BJ (cell line): ENCODE data around the gene NALCN. TPM values are rescaled to one million over a fixed set of nuclear protein-coding genes. Genes with fewer than 3 reads are reported as not detected.

Experiments used
- CTCF ChIA-PET: fragments of 350-600 bp; formaldehyde crosslinking; extraction: SDS; loops from one replicate; lab custom pipeline; 2021; ENCODE audit warnings: antibody characterized with exemption, inconsistent platforms; lab: Yijun Ruan, JAX
- POLR2A ChIA-PET: fragments of 300-600 bp; sonication (Branson Sonifier 250); formaldehyde crosslinking; extraction: SDS; loops from one replicate; lab custom pipeline; 2021; ENCODE audit warnings: antibody characterized with exemption; lab: Charles Lee
- DNase-seq: peaks from one replicate; pipeline ENCODE4 v3.0.0-alpha.2; 2011; ENCODE audit warnings: low read depth
- H3K27me3 ChIP-seq: 2 replicates; pipeline ENCODE4 v1.6.0; 2011; ENCODE audit warnings: low read length; ENCODE audit not compliant: control insufficient read depth, insufficient read depth
- H3K36me3 ChIP-seq: 2 replicates; pipeline ENCODE4 v1.5.1; 2011; ENCODE audit warnings: low read length; ENCODE audit not compliant: control insufficient read depth, insufficient read depth
- H3K4me3 ChIP-seq: 2 replicates; pipeline ENCODE4 v1.5.1; 2011; ENCODE audit warnings: low read depth, mild to moderate bottlenecking, control low read depth, low read length
- CTCF ChIP-seq: IDR thresholded peaks from 2 replicates; pipeline ENCODE4 v1.5.1; 2011; ENCODE audit warnings: low read depth, mild to moderate bottlenecking, control low read depth, inconsistent platforms, low read length, moderate library complexity; ENCODE audit not compliant: insufficient read depth
- polyA plus RNA-seq: library from polyadenylated mRNA; depleted of rRNA; stranded (reverse); fragments of >200 nt; gene quantifications from 2 replicates; pipeline ENCODE4 v1.2.3, GENCODE V29; 2011

NALCN gene
- polyA plus RNA-seq, 1 experiment = 2.9 TPM

GRCh38 chr13:101085551-101085950 lies 330.8 kb downstream of the NALCN start:
- ChIA-PET POLR2A (no interaction called here), CTCF (no interaction called here)
- TF ChIP-seq CTCF = no peak
- H3K36me3 ChIP-seq = no peaks in the 10 kb centered on the region
- DNase-seq = no peak
- no peaks in the 10 kb centered on the region for H3K27me3 ChIP-seq
- no peak overlapping the region for H3K4me3 ChIP-seq

- Histone ChIP-seq H3K27me3 (no peaks in the 10 kb centered on the region), H3K4me3 (no peak overlapping the region), H3K36me3 (no peaks in the 10 kb centered on the region)
- no peak for TF ChIP-seq CTCF
- POLR2A ChIA-PET = no interaction called here
- CTCF ChIA-PET = no interaction called here
- DNase-seq = no peak
These were observed 333.9 kb downstream of the NALCN start for GRCh38 chr13:101082441-101082840.

GRCh38 chr13:101080616-101081015 lies 335.7 kb downstream of the NALCN start:
- no peak for TF ChIP-seq CTCF
- Histone ChIP-seq H3K36me3 (no peaks in the 10 kb centered on the region), H3K27me3 (no peaks in the 10 kb centered on the region), H3K4me3 (no peak overlapping the region)
- ChIA-PET CTCF (no interaction called here), POLR2A (no interaction called here)
- DNase-seq = no peak

GRCh38 chr13:101065329-101065728 lies 351.0 kb downstream of the NALCN start:
- Histone ChIP-seq H3K4me3 (no peak overlapping the region), H3K27me3 (no peaks in the 10 kb centered on the region), H3K36me3 (no peaks in the 10 kb centered on the region)
- ChIA-PET POLR2A (no interaction called here), CTCF (interaction anchor here (0.6 kb wide), 2 partner anchors 79 to 443 kb away, joined by 3 read pairs; no protein-coding TSS in a partner anchor)
- DNase-seq = no peak
- no peak for TF ChIP-seq CTCF

GRCh38 chr13:101059793-101060192 lies 356.5 kb downstream of the NALCN start:
- TF ChIP-seq CTCF = no peak
- ChIA-PET CTCF (interaction anchor here (1.1 to 1.2 kb wide), 2 partner anchors 16 to 43 kb away, joined by 3 read pairs; no protein-coding TSS in a partner anchor), POLR2A (no interaction called here)
- DNase-seq = no peak
- Histone ChIP-seq H3K4me3 (no peak overlapping the region), H3K27me3 (no peaks in the 10 kb centered on the region; the same call in 1 of the 2 replicates), H3K36me3 (no peaks in the 10 kb centered on the region)
